ENCODE data around the gene SLC25A43.
"Not testable (repeated sequence)": the region's sequence is repeated elsewhere in the genome, so short reads cannot be mapped to it uniquely, and the experiment has no call there.

The SLC25A43 gene

GRCh38 chrX:119410027-119410819, 11.1 kb downstream of the SLC25A43 start:
- DNase-seq = no peak

GRCh38 chrX:119410854-119411253, 11.7 kb downstream of the SLC25A43 start:
- DNase-seq = no peak

GRCh38 chrX:119411959-119412358, 12.8 kb downstream of the SLC25A43 start:
- no peak for DNase-seq

DNA sequence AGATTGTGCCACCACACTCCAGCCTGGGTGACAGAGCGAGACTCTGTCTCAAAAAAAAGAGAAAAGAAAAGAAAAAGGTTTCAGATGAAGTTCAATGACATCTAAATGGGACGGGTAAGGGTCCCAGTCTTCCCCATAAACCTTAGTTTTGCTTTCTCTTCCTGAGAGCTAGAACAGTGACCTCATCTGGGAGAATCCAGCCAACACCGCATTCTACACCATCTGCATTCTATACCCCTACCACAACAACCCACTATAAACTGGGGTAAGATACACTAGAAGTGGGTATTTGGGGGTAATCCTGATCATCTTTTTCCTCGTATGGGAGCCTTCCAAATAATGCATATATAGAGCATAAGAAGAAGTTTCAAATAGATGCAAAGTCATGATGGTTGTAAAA, 18.2 kb downstream of the SLC25A43 start:
- DNase-seq = no peak

DNA sequence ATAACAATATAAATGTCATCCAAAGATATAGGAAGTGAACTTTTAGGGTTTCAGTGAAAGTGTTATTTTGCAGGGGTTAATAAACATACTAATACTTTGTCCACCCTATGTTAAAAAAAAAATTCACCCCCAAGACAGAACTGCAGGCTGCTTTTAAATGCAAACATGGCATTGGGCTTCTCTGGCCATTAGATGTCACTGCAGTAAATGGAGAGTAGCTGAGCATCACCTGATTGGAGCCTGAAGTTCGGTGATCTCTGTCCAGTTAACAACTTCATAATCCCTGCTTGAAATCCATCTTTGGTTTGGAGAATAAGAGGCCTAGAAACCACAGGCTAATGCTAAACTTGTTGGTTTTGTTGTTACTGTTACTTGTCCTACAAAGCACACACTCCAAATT, 18.7 kb downstream of the SLC25A43 start:
- DNase-seq = no peak

- DNase-seq = no peak
These were observed 20.0 kb downstream of the SLC25A43 start for GRCh38 chrX:119419146-119419545.

DNA sequence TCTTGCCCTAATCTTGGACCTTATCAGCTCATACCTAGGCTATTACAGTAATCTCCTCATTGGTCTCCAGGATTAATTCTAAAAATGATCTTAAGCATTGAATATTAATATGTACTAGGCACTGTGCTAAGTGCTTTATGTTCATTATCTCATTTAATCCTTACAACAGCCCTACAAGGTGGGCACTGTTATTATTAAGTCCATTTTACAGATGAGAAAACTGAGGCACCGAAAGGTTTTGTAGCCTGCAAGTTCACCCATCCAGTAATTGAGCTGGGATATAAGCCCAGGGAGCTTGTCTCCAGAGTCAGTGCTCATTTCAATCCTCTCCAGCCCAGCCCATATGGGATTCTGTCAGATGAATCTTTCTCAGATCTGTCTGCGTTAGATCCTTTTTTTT, 20.8 kb downstream of the SLC25A43 start:
- DNase-seq = no peak

DNA sequence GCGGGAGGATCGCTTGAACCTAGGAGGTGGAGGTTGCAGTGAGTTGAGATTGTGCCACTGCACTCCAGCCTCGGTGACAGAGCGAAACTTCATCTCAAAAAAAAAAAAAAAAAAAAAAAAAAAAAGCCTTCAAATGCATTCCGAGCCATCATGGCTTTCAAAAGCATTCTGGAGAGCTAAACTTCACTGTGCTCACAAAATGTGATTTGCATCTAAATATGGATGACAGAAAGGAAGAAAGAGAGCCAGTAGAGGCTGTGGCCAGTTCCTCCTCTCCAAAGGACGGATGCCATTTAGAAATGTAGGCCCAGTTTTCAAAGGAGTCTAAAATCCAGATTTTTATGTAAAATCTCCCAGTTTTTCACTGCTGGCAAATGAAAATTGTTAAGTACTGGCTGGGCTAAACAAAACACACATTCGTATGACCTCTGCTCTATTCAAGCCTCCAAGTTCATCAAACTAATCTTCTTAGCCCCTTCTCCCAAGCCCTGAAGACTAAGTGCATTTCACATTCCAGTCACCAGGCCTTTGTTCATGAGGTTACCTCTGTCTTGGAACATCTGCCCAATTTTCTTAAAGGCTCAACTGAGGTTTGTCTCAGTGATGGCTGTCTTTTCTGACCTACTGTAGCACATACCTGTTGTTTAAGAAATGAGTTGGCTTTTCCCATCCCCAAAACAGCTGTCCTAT, 22.0 kb downstream of the SLC25A43 start:
- DNase-seq = no peak

- no peak for DNase-seq
These were observed 24.5 kb downstream of the SLC25A43 start for GRCh38 chrX:119423631-119424030.

GRCh38 chrX:119424999-119425398, 25.9 kb downstream of the SLC25A43 start:
- no peak for DNase-seq

- DNase-seq = no peak
These were observed 28.1 kb downstream of the SLC25A43 start for GRCh38 chrX:119427024-119427794.

GRCh38 chrX:119427795-119428185, 28.7 kb downstream of the SLC25A43 start:
- no peak for DNase-seq

DNA sequence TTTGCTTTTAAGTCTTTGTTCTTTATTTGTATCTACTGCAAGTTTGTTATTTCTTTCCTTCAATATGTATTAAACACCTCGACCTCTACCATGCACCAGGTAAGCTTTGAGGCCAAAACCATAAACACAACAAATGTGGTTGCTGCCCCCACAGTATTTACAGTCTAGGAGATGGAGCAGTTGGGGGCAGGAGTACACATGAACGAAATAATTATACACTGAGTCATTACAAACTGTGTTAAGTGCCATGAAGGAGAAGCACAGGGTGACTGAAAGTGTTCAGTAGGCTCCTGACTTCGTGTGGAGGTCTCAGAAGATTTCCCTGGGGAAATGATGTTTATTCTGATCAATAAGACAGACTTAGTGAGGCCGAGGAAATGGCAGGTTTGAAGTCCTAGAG, 30.3 kb downstream of the SLC25A43 start:
- DNase-seq = no peak

- DNase-seq = not testable (repeated sequence)
These were observed 42.2 kb downstream of the SLC25A43 start for GRCh38 chrX:119441295-119441694.

DNA sequence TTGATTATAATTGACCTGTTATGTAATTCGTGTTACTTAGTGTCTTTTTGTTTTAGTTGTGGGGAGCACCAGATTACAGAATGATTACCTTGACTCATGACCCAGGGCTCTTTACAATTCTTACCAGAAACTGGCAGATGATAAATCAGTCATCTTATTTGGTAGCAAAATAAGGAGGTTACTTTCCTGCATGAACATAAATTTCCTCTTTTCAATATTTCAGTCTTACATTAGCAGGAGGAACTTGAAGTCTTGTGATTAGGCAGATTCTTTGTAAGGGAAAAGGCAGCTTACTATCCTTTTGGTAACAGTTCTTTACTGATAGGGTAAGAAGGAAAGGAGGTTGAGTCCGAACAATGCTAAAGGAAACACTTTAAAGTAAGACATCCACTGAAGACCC, 43.1 kb downstream of the SLC25A43 start:
- no peak for DNase-seq

- DNase-seq = no peak
These were observed 54.1 kb downstream of the SLC25A43 start for GRCh38 chrX:119453202-119453601.

DNA sequence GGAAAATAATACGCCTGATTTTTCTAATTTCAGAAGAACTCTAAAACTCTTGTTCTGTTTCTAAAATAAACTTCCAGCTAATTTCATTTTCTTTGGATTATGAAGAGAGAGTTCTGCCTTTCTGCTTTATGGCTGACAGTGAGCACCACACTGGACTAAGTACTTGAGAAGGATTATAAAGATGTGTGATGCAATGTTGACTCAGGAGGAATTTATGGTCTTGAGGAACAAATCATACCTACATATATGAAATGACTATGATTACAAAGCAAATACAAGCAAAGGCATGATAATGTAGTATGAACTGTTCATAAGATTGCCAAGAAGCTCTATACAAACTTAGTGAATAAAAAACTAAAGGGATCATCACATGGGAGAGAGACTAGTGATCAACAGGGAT, 56.1 kb downstream of the SLC25A43 start:
- DNase-seq = no peak

DNA sequence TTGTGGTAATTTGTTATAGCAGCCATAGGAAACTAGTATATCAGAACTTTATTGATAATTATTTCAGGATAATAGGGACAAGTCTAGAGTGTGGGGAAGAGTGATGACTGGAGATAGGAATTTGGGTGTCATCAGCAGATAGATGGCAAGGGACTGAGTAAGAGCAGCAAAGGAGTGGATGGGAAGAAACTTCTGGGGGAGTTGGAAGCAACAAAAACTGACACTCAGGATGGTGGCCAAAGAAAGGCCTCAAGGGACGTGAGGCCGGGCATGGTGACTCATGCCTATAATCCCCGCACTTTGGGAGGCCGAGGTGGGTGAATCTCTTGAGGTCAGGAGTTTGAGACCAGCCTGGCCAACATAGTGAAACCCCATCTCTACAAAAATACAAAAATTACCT, 60.0 kb downstream of the SLC25A43 start:
- DNase-seq = no peak

- DNase-seq = no peak
These were observed 66.4 kb downstream of the SLC25A43 start for GRCh38 chrX:119465555-119465954.

GRCh38 chrX:119466970-119467369, 67.8 kb downstream of the SLC25A43 start:
- no peak for DNase-seq

DNA sequence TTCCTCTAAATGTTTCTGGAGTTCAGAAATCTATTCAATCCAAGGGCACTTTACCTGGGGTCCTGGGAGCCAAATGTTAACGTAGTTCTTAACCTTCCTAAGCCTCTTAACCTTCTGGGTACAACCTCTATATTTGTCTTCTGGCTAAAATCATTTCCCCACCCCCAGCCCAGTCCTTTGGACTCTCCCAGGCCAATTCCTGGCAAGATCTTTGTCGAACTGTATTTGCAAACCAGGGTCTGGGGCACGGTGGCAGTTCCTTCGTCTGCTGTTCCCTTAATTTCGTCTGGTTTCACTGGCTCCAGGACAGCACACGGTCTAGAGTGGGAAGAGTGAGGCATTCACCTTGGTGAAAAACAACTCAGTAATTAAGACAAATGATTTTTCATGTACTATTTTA, 68.3 kb downstream of the SLC25A43 start:
- no peak for DNase-seq

GRCh38 chrX:119467842-119468550, 68.9 kb downstream of the SLC25A43 start, which contains the start of gene SLC25A5:
SLC25A5 (plus strand) TSS chrX:119468444; CDS start chrX:119468516, 72 bp downstream.
- peak; percentile 76 for DNase-seq
